GM23338 (cell line): ENCODE measurements around the gene MITF.

Experiments
- CREB1 ChIP-seq: fragments of 250-450 bp; sonication (Bioruptor Pico); IDR thresholded peaks from 2 replicates; pipeline ENCODE4 v1.5.0; 2020; ENCODE audit warnings: low read depth, mild to moderate bottlenecking, moderate library complexity
- CTCF ChIP-seq, 2 experiments: fragments of 200-600 bp in 1 of 2; sonication (generic) in 1 of 2; conservative IDR thresholded peaks; 2 replicates each; pipeline versions ENCODE4 v1.5.1 to v1.6.1; 2016 to 2017; ENCODE audit warnings: antibody characterized with exemption in 2 of 2, low read depth in 2 of 2, mild to moderate bottlenecking in 2 of 2, moderate library complexity in 1 of 2
- ETS1 ChIP-seq: IDR thresholded peaks from 2 replicates; pipeline ENCODE4 v1.6.1; 2016; ENCODE audit warnings: antibody characterized with exemption
- EZH2 ChIP-seq: fragments of 200-600 bp; sonication (generic); IDR thresholded peaks from one replicate; pipeline ENCODE4 v1.8.0; 2017; ENCODE audit warnings: antibody characterized with exemption, mild to moderate bottlenecking, low read depth; ENCODE audit not compliant: unreplicated experiment
- POLR2AphosphoS5 ChIP-seq: IDR thresholded peaks from 2 replicates; pipeline ENCODE4 v1.6.1; 2016; ENCODE audit warnings: antibody characterized with exemption, low read depth
- REST ChIP-seq: IDR thresholded peaks from one replicate; pipeline ENCODE4 v1.6.1; 2018; ENCODE audit warnings: antibody characterized with exemption; ENCODE audit not compliant: unreplicated experiment
- ZNF114 ChIP-seq: fragments of 250-450 bp; sonication (Bioruptor Pico); IDR thresholded peaks from 2 replicates; pipeline ENCODE4 v1.5.0; 2020; ENCODE audit warnings: mild to moderate bottlenecking, moderate library complexity

DNA sequence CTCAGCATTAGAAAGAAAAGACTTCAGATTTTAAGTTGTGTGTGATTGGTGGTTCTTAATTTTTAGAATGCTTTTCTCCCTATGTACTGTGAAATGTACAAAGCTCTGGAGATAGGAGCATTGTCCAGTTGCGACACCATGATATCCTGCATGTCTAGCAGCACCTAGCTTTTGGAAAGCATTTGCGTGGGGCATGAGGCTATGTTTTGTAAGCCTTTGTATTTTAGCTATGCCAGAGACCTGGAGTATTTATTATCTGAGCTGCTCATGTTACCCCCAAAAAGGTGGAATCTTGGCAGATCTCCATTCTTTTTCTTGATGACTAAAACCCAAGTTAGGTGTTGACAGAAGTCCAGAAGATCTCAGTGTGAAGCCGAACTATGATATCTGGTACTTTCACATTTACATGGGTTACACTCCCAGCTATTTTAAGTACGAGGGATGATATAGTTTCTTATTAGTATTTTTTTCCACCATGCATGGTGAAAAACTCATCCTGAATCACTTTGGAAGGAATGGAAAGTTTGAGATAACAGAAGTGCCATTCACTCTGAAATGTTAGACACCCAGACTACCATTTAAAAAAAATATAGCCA, 133.6 kb downstream of the MITF start:
- TF ChIP-seq POLR2AphosphoS5 (no peak), CTCF (conservative IDR thresholded peaks at IDR 0.05; ENCODE audit: low read depth in 2 of 2) (no peak), ZNF114 (CRISPR knock-in tag) (no peak), EZH2 (no peak), CREB1 (CRISPR knock-in tag) (no peak), REST (no peak), ETS1 (no peak)
